K562 (cell line): Measurements from ENCODE around the gene BIRC5. TPM values are rescaled to one million over a fixed set of nuclear protein-coding genes. Genes with fewer than 3 reads are reported as not detected.
A peak's percentile ranks its signal among the peaks of the same experiment; 100 is the strongest.

Source experiments
- BRF2 ChIP-seq: IDR thresholded peaks from 3 replicates; pipeline ENCODE4 v1.6.1; 2011; ENCODE audit warnings: borderline replicate concordance, mild to moderate bottlenecking; ENCODE audit not compliant: insufficient read length, insufficient read depth
- CREB1 ChIP-seq, 2 experiments: sonication (generic) in 1 of 2; formaldehyde crosslinking in 1 of 2; IDR thresholded peaks; 2 replicates each; pipeline versions ENCODE4 v1.6.1 to v1.8.0; 2012 to 2022; ENCODE audit warnings: inconsistent platforms in 1 of 2, mild to moderate bottlenecking in 1 of 2, missing genetic modification reagents in 1 of 2, moderate library complexity in 1 of 2
- ELF1 ChIP-seq: fragments of 200-800 bp; sonication (Bioruptor generic); IDR thresholded peaks from 2 replicates; pipeline ENCODE4 v1.6.1; 2016; ENCODE audit warnings: missing genetic modification characterization, missing compliant biosample characterization
- FOXA3 ChIP-seq, 2 experiments: fragments of 450-650 bp in 1 of 2; sonication (generic) in 1 of 2; formaldehyde crosslinking; IDR thresholded peaks in 1 of 2; conservative IDR thresholded peaks in 1 of 2; 2 replicates each; pipeline versions ENCODE4 v1.4.0 to v1.8.0; 2020 to 2022; ENCODE audit warnings: mild to moderate bottlenecking in 2 of 2, missing genetic modification reagents in 1 of 2
- HDAC6 ChIP-seq: IDR thresholded peaks from 2 replicates; pipeline ENCODE4 v1.6.1; 2012; ENCODE audit warnings: low read depth, mild to moderate bottlenecking, control low read depth, inconsistent platforms, low read length, moderate library complexity
- HNRNPLL ChIP-seq: fragments of 200-400 bp; formaldehyde crosslinking; IDR thresholded peaks from 2 replicates; pipeline ENCODE4 v1.6.1; 2017; ENCODE audit warnings: low read length, low read depth, mild to moderate bottlenecking; ENCODE audit not compliant: poor library complexity, severe bottlenecking
- MAFG ChIP-seq: fragments of 450-650 bp; conservative IDR thresholded peaks from 2 replicates; pipeline ENCODE4 v1.6.1; 2016; ENCODE audit warnings: missing genetic modification characterization, missing compliant biosample characterization
- MEF2A ChIP-seq: IDR thresholded peaks from 2 replicates; pipeline ENCODE4 v1.6.1; 2011; ENCODE audit warnings: low read depth, mild to moderate bottlenecking, low read length, moderate library complexity; ENCODE audit not compliant: control insufficient read depth
- MTF1 ChIP-seq: fragments of 250-450 bp; sonication (Bioruptor Pico); IDR thresholded peaks from 2 replicates; pipeline ENCODE4 v1.9.0; 2021; ENCODE audit warnings: moderate library complexity, mild to moderate bottlenecking, inconsistent platforms, borderline replicate concordance
- MYBL2 ChIP-seq, 2 experiments: fragments of 450-650 bp in 1 of 2; sonication (generic) in 1 of 2; formaldehyde crosslinking in 1 of 2; IDR thresholded peaks; 2 replicates each; pipeline versions ENCODE4 v1.6.1 to v1.8.1; 2017 to 2022; ENCODE audit warnings: borderline replicate concordance in 1 of 2, inconsistent platforms in 1 of 2, low read depth in 1 of 2, mild to moderate bottlenecking in 1 of 2, missing genetic modification reagents in 1 of 2, moderate library complexity in 1 of 2
- SAFB ChIP-seq: fragments of 200-400 bp; formaldehyde crosslinking; IDR thresholded peaks from 2 replicates; pipeline ENCODE4 v1.6.1; 2017; ENCODE audit warnings: low read depth, low read length, borderline replicate concordance
- SMARCB1 ChIP-seq: IDR thresholded peaks from 2 replicates; pipeline ENCODE4 v1.6.1; 2011; ENCODE audit warnings: improper control_type of control experiment, low read depth; ENCODE audit not compliant: insufficient read length
- SUPT5H ChIP-seq: fragments of 450-650 bp; IDR thresholded peaks from 2 replicates; pipeline ENCODE4 v1.6.1; 2016
- ZC3H4 ChIP-seq: sonication (generic); formaldehyde crosslinking; IDR thresholded peaks from 2 replicates; pipeline ENCODE4 v1.9.0; 2021; ENCODE audit warnings: missing genetic modification reagents, borderline replicate concordance
- ZNF239 ChIP-seq: fragments of 250-450 bp; sonication (Bioruptor Pico); IDR thresholded peaks from 2 replicates; pipeline ENCODE4 v1.4.0; 2020; ENCODE audit warnings: mild to moderate bottlenecking
- ZNF584 ChIP-seq: fragments of 200-800 bp; sonication (Bioruptor generic); IDR thresholded peaks from 2 replicates; pipeline ENCODE4 v1.6.1; 2016; ENCODE audit warnings: low read depth, mild to moderate bottlenecking, missing genetic modification characterization, missing compliant biosample characterization
- ZNF695 ChIP-seq: fragments of 450-650 bp; formaldehyde crosslinking; IDR thresholded peaks from 2 replicates; pipeline ENCODE4 v1.4.0; 2020; ENCODE audit warnings: mild to moderate bottlenecking, moderate library complexity
- ZNF785 ChIP-seq: fragments of 250-450 bp; sonication (Bioruptor Pico); IDR thresholded peaks from 2 replicates; pipeline ENCODE4 v1.4.0; 2020; ENCODE audit warnings: mild to moderate bottlenecking
- polyA plus RNA-seq, 8 experiments: library from polyadenylated mRNA; depleted of rRNA in 4 of 8; stranded (reverse) in 5 of 8; unstranded in 3 of 8; fragments of >200 nt; fragmentation: Nextera tagmentation in 2 of 8; fragmentation: Illumina TruSeq in 1 of 8; extraction: Ambion mirVana in 2 of 8; extraction: Trizol in 1 of 8; gene quantifications; 2 replicates each; pipeline versions ENCODE4 v1.2.1 to v1.2.3, GENCODE V29; 2011 to 2014; ENCODE audit warnings: inconsistent platforms in 1 of 8, missing spikeins in 1 of 8
- total RNA-seq, 7 experiments: library from RNA; depleted of rRNA in 6 of 7; stranded (reverse); fragments of >200 nt in 6 of 7; fragmentation: Illumina TruSeq in 2 of 7; extraction: Trizol in 2 of 7; gene quantifications; 2 replicates each; pipeline versions ENCODE4 v1.2.1 to v1.2.3, GENCODE V29; 2011 to 2021; ENCODE audit warnings: low replicate concordance in 1 of 7
- TF ChIP-seq, protein P1 (sequence below): fragments of 450-650 bp; IDR thresholded peaks from 2 replicates; pipeline ENCODE4 v1.6.1; 2017; ENCODE audit warnings: mild to moderate bottlenecking, moderate library complexity

The BIRC5 gene
- total and polyA plus RNA-seq, 9 of the 15 experiments (the other 6 are each of a cell fraction or from before 2014, with no cell fraction given) = 64.4 to 140 (median 101) TPM

DNA sequence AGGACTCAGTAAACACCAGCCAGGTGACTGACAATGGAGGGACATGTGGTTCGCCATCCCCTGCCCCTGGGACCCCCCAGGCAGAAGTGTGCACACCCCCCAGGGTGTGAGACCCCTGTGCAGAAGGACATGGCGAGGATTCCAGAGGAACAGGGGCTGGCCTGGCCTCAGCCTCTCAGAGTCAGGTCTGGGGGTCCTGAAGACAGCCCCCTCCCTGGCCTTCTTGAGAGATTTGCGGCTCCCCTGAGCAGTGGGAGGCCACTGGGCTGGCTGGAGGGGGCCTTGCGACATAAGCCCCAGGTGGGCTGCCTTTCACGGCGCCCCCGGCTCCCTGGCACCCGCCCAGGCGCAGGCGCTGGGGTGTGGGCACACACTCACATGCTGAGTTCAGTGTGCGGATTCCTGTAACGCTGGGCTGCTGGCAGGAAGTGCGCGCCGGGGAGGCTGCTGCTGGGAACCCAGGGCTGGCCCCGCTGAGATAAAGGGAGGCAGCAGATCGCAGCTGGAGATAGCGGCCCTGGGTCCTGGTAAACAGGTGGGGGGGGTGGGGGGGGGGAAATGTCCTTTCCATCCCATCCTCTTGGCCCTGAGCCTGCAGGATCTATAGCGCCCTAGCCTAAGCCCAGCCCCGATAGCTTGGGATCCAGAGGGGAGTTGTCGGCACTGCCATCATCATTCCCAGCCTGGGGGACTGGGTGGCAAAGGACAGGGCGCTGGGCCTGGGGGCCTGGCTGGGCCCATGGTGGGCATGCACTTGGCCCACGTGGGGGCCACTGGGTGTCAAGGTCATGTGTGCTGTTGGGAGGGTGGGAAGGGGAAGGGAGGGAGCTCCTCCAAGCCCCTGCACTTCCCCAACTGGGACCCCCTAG, 44.5 kb downstream of the BIRC5 start (continued):
- TF ChIP-seq SMARCB1 = no peak
- TF ChIP-seq ZNF785 (CRISPR knock-in tag) = no peak
- TF ChIP-seq MEF2A = no peak
- TF ChIP-seq SUPT5H = peak; percentile 41; the same call in 1 of the 2 replicates
- TF ChIP-seq, protein P1, sequence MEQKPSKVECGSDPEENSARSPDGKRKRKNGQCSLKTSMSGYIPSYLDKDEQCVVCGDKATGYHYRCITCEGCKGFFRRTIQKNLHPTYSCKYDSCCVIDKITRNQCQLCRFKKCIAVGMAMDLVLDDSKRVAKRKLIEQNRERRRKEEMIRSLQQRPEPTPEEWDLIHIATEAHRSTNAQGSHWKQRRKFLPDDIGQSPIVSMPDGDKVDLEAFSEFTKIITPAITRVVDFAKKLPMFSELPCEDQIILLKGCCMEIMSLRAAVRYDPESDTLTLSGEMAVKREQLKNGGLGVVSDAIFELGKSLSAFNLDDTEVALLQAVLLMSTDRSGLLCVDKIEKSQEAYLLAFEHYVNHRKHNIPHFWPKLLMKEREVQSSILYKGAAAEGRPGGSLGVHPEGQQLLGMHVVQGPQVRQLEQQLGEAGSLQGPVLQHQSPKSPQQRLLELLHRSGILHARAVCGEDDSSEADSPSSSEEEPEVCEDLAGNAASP = no peak
- TF ChIP-seq MAFG (tag) = no peak
- TF ChIP-seq ELF1 (tag) = peak; percentile 75
- TF ChIP-seq SAFB = no peak
- no peak for TF ChIP-seq HDAC6
- no peak for TF ChIP-seq BRF2
- no peak for TF ChIP-seq FOXA3 (CRISPR knock-in tag; conservative IDR thresholded peaks at IDR 0.05 in 1 of 2, IDR thresholded peaks at IDR 0.05 in 1 of 2)
- no peak for TF ChIP-seq ZNF695 (CRISPR knock-in tag)
- no peak for TF ChIP-seq MYBL2 (IDR thresholded peaks at IDR 0.05; ENCODE audit: low read depth)
- TF ChIP-seq MYBL2 (CRISPR knock-in tag; IDR thresholded peaks at IDR 0.05; ENCODE audit: borderline replicate concordance) = no peak
- TF ChIP-seq CREB1 (IDR thresholded peaks at IDR 0.05) = no peak
- TF ChIP-seq CREB1 (CRISPR knock-in tag; IDR thresholded peaks at IDR 0.05) = no peak
- 0 out of 2 replicates have a peak, but pooled peaks have one; percentile 61 for TF ChIP-seq ZNF584 (CRISPR knock-in tag)
- peak; percentile 17; the same call in 1 of the 2 replicates for TF ChIP-seq ZNF239 (CRISPR knock-in tag)
- peak; percentile 18 for TF ChIP-seq HNRNPLL
- TF ChIP-seq ZC3H4 (CRISPR knock-in tag) = no peak
- TF ChIP-seq MTF1 (CRISPR knock-in tag) = no peak
